SK-N-SH (cell line): ENCODE data around the gene LDLRAP1. TPM values are rescaled to one million over a fixed set of nuclear protein-coding genes. Genes with fewer than 3 reads are reported as not detected.
A peak's percentile ranks its signal among the peaks of the same experiment; 100 is the strongest.

Experiments used
- CTCF ChIA-PET: fragments of 300-600, 350-600 bp; formaldehyde crosslinking; extraction: SDS; loops from one replicate; lab custom pipeline; 2021; lab: Yijun Ruan, JAX
- POLR2A ChIA-PET: fragments of 350-600 bp; sonication (Branson Sonifier 250); formaldehyde crosslinking; extraction: SDS; loops from one replicate; lab custom pipeline; 2020; ENCODE audit warnings: antibody characterized with exemption, inconsistent platforms; lab: Yijun Ruan, JAX
- DNase-seq: peaks from one replicate; pipeline ENCODE4 v3.0.0; 2012
- H2AFZ ChIP-seq: fragments of 200-600 bp; sonication (generic); 2 replicates; pipeline ENCODE4 v1.8.1; 2016; ENCODE audit warnings: antibody characterized with exemption, mild to moderate bottlenecking, low read depth
- H3F3A ChIP-seq: fragments of 200-600 bp; sonication (generic); replicated peaks from 2 replicates; pipeline ENCODE3; 2016; ENCODE audit warnings: antibody characterized with exemption, mild to moderate bottlenecking; ENCODE audit not compliant: insufficient read depth
- H3K27ac ChIP-seq, 2 experiments: fragments of 200-500 bp in 1 of 2; fragments of 200-600 bp in 1 of 2; sonication (Bioruptor generic) in 1 of 2; sonication (generic), shearing (Covaris generic) in 1 of 2; 2 replicates each; pipeline versions ENCODE4 v1.5.1 to v1.6.1; 2014 to 2016; ENCODE audit warnings: low read depth in 2 of 2, inconsistent platforms in 1 of 2, low read length in 1 of 2, mild to moderate bottlenecking in 1 of 2, mixed read lengths in 1 of 2
- H3K27me3 ChIP-seq: fragments of 200-600 bp; sonication (generic), shearing (Covaris generic); 2 replicates; pipeline ENCODE4 v1.6.1; 2016; ENCODE audit warnings: mixed run types; ENCODE audit not compliant: insufficient read depth
- H3K36me3 ChIP-seq, 2 experiments: fragments of 200-500 bp in 1 of 2; fragments of 200-600 bp in 1 of 2; sonication (Bioruptor generic) in 1 of 2; sonication (generic) in 1 of 2; replicated peaks in 1 of 2; 2 replicates each; pipeline versions ENCODE3 to v1.5.1; 2014 to 2016; ENCODE audit warnings: low read length in 1 of 2, mild to moderate bottlenecking in 1 of 2; ENCODE audit not compliant: insufficient read depth in 2 of 2, control insufficient read depth in 1 of 2
- H3K4me1 ChIP-seq, 2 experiments: fragments of 200-500 bp in 1 of 2; fragments of 200-600 bp in 1 of 2; sonication (Bioruptor generic) in 1 of 2; sonication (generic), shearing (Covaris generic) in 1 of 2; 2 replicates each; pipeline versions ENCODE4 v1.5.1 to v1.6.1; 2014 to 2016; ENCODE audit warnings: low read depth in 1 of 2, low read length in 1 of 2, mixed run types in 1 of 2; ENCODE audit not compliant: insufficient read depth in 2 of 2, control insufficient read depth in 1 of 2
- H3K4me2 ChIP-seq: fragments of 200-600 bp; sonication (generic), shearing (Covaris generic); 2 replicates; pipeline ENCODE4 v1.6.1; 2017; ENCODE audit warnings: mixed run types
- H3K4me3 ChIP-seq, 2 experiments: fragments of 200-500 bp in 1 of 2; fragments of 200-600 bp in 1 of 2; sonication (Bioruptor generic) in 1 of 2; sonication (generic), shearing (Covaris generic) in 1 of 2; 2 replicates each; pipeline versions ENCODE4 v1.5.1 to v1.8.1; 2014 to 2016; ENCODE audit warnings: low read depth in 2 of 2, inconsistent platforms in 1 of 2, low read length in 1 of 2, mild to moderate bottlenecking in 1 of 2, mixed read lengths in 1 of 2, moderate library complexity in 1 of 2
- H3K79me2 ChIP-seq: fragments of 200-600 bp; sonication (generic); 2 replicates; pipeline ENCODE4 v1.8.1; 2017; ENCODE audit warnings: mild to moderate bottlenecking; ENCODE audit not compliant: insufficient read depth
- H3K9ac ChIP-seq: fragments of 200-600 bp; sonication (generic); 2 replicates; pipeline ENCODE4 v1.6.1; 2017; ENCODE audit warnings: mixed run types
- H3K9me2 ChIP-seq: fragments of 200-600 bp; sonication (generic); 2 replicates; pipeline ENCODE4 v1.6.1; 2017; ENCODE audit warnings: mixed run types
- H3K9me3 ChIP-seq: fragments of 200-600 bp; sonication (generic); 2 replicates; pipeline ENCODE4 v1.6.1; 2017; ENCODE audit warnings: mixed run types, mild to moderate bottlenecking, moderate library complexity
- H4K20me1 ChIP-seq: fragments of 200-600 bp; sonication (generic); 2 replicates; pipeline ENCODE4 v1.6.1; 2017; ENCODE audit warnings: mild to moderate bottlenecking, mixed run types; ENCODE audit not compliant: insufficient read depth
- ELF1 ChIP-seq: IDR thresholded peaks from 2 replicates; pipeline ENCODE4 v1.4.0; 2012
- EP300 ChIP-seq, 2 experiments: IDR thresholded peaks; 2 replicates each; pipeline versions ENCODE4 v1.4.0 to v1.6.1; 2012; ENCODE audit warnings: borderline replicate concordance in 1 of 2, low read depth in 1 of 2, low read length in 1 of 2
- GABPA ChIP-seq: IDR thresholded peaks from 2 replicates; pipeline ENCODE4 v1.4.0; 2012; ENCODE audit warnings: low read depth, mild to moderate bottlenecking
- GATA2 ChIP-seq: sonication (generic); formaldehyde crosslinking; IDR thresholded peaks from 2 replicates; pipeline ENCODE4 v1.5.0; 2020; ENCODE audit warnings: mild to moderate bottlenecking, missing genetic modification reagents
- MXI1 ChIP-seq: IDR thresholded peaks from 2 replicates; pipeline ENCODE4 v1.6.1; 2012; ENCODE audit warnings: mild to moderate bottlenecking, low read depth, low read length, improper control_type of control experiment
- NRF1 ChIP-seq: IDR thresholded peaks from 2 replicates; pipeline ENCODE4 v1.6.1; 2012; ENCODE audit warnings: low read depth, mild to moderate bottlenecking, low read length
- POLR2AphosphoS5 ChIP-seq: IDR thresholded peaks from 2 replicates; pipeline ENCODE4 v1.6.1; 2012; ENCODE audit warnings: low read depth, low read length
- RAD21 ChIP-seq: IDR thresholded peaks from 2 replicates; pipeline ENCODE4 v1.6.1; 2012; ENCODE audit warnings: mild to moderate bottlenecking, low read length
- RCOR1 ChIP-seq: fragments of 150-350 bp; IDR thresholded peaks from 2 replicates; pipeline ENCODE4 v1.6.1; 2017; ENCODE audit warnings: antibody characterized with exemption, low read length
- RXRA ChIP-seq: IDR thresholded peaks from 2 replicates; pipeline ENCODE4 v1.4.0; 2012; ENCODE audit warnings: low read depth, mild to moderate bottlenecking, borderline replicate concordance
- SMC3 ChIP-seq: IDR thresholded peaks from 2 replicates; pipeline ENCODE4 v1.6.1; 2012; ENCODE audit warnings: low read depth, low read length, improper control_type of control experiment
- TAF1 ChIP-seq: IDR thresholded peaks from 2 replicates; pipeline ENCODE4 v1.6.1; 2012; ENCODE audit warnings: low read depth, mild to moderate bottlenecking, low read length, moderate library complexity, borderline replicate concordance
- TEAD4 ChIP-seq: IDR thresholded peaks from 2 replicates; pipeline ENCODE4 v1.4.0; 2012; ENCODE audit warnings: mild to moderate bottlenecking, borderline replicate concordance; ENCODE audit not compliant: insufficient read depth
- USF2 ChIP-seq: fragments of 150-350 bp; IDR thresholded peaks from 2 replicates; pipeline ENCODE4 v1.6.1; 2017; ENCODE audit warnings: antibody characterized with exemption, low read length, low read depth, borderline replicate concordance
- YY1 ChIP-seq: IDR thresholded peaks from 2 replicates; pipeline ENCODE4 v1.4.0; 2012; ENCODE audit warnings: low read depth, mild to moderate bottlenecking
- ZBTB33 ChIP-seq: IDR thresholded peaks from 2 replicates; pipeline ENCODE4 v1.4.0; 2012; ENCODE audit warnings: low read depth, borderline replicate concordance
- WGBS: methylation state at CpG from one replicate; pipeline ENCODE4 v1.1.6; 2017; ENCODE audit warnings: low lambda C conversion rate; 5-methylcytosine and 5-hydroxymethylcytosine counted together
- polyA plus RNA-seq, 3 experiments: library from polyadenylated mRNA; depleted of rRNA; stranded (reverse); fragments of >200 nt; gene quantifications; 2 replicates each; pipeline ENCODE4 v1.2.3, GENCODE V29; 2012
- TF ChIP-seq, protein P1 (sequence below): IDR thresholded peaks from 2 replicates; pipeline ENCODE4; 2012
- TF ChIP-seq, protein P2 (sequence below): fragments of 200-600 bp; sonication (generic); IDR thresholded peaks from 2 replicates; pipeline ENCODE4 v1.6.1; 2017; ENCODE audit warnings: antibody characterized with exemption, mild to moderate bottlenecking, moderate library complexity
- TF ChIP-seq, protein P3 (sequence below): IDR thresholded peaks from 2 replicates; pipeline ENCODE4 v1.6.1; 2012; ENCODE audit warnings: mild to moderate bottlenecking, low read depth, low read length, moderate library complexity
- TF ChIP-seq, protein P4 (sequence below): IDR thresholded peaks from 2 replicates; pipeline ENCODE4 v1.4.0; 2012; ENCODE audit warnings: low read depth

LDLRAP1 gene
- polyA plus RNA-seq, 1 of the 3 experiments (the other 2 are of a cell fraction), result 19.1 TPM

- Histone ChIP-seq H3K36me3 (no peaks in the 10 kb centered on the region), H3K9me2 (no peaks in the 10 kb centered on the region), H4K20me1 (no peaks in the 10 kb centered on the region), H3K27me3 (peaks cover 29% of the 10 kb centered on the region), H3F3A (peaks cover 5% of the 10 kb centered on the region), H3K9ac (no peak overlapping the region), H3K4me2 (no peak overlapping the region), H3K27ac (no peak overlapping the region), H3K4me1 (peaks cover 0 to 21% of the 10 kb centered on the region in 2 experiments; a peak in 1 of 4 replicates), H3K79me2 (no peaks in the 10 kb centered on the region), H3K4me3 (no peak overlapping the region), H2AFZ (no peak overlapping the region), H3K9me3 (no peaks in the 10 kb centered on the region)
- TF ChIP-seq, protein P1, sequence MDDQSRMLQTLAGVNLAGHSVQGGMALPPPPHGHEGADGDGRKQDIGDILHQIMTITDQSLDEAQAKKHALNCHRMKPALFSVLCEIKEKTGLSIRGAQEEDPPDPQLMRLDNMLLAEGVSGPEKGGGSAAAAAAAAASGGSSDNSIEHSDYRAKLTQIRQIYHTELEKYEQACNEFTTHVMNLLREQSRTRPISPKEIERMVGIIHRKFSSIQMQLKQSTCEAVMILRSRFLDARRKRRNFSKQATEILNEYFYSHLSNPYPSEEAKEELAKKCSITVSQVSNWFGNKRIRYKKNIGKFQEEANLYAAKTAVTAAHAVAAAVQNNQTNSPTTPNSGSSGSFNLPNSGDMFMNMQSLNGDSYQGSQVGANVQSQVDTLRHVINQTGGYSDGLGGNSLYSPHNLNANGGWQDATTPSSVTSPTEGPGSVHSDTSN, result no peak
- no peak for TF ChIP-seq GATA2 (CRISPR knock-in tag)
- TF ChIP-seq RAD21, result no peak
- TF ChIP-seq RXRA, result no peak
- no peak for TF ChIP-seq TEAD4
- TF ChIP-seq, protein P2, sequence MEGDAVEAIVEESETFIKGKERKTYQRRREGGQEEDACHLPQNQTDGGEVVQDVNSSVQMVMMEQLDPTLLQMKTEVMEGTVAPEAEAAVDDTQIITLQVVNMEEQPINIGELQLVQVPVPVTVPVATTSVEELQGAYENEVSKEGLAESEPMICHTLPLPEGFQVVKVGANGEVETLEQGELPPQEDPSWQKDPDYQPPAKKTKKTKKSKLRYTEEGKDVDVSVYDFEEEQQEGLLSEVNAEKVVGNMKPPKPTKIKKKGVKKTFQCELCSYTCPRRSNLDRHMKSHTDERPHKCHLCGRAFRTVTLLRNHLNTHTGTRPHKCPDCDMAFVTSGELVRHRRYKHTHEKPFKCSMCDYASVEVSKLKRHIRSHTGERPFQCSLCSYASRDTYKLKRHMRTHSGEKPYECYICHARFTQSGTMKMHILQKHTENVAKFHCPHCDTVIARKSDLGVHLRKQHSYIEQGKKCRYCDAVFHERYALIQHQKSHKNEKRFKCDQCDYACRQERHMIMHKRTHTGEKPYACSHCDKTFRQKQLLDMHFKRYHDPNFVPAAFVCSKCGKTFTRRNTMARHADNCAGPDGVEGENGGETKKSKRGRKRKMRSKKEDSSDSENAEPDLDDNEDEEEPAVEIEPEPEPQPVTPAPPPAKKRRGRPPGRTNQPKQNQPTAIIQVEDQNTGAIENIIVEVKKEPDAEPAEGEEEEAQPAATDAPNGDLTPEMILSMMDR, result no peak
- no peak for TF ChIP-seq TAF1
- no peak for TF ChIP-seq ELF1
- no peak for TF ChIP-seq POLR2AphosphoS5
- no peak for TF ChIP-seq ZBTB33
- TF ChIP-seq NRF1, result no peak
- no peak for TF ChIP-seq SMC3
- TF ChIP-seq YY1, result no peak
- TF ChIP-seq EP300 (IDR thresholded peaks at IDR 0.05; ENCODE audit: borderline replicate concordance in 1 of 2, low read depth in 1 of 2, low read length in 1 of 2), result no peak
- TF ChIP-seq RCOR1, result no peak
- TF ChIP-seq, protein P3, sequence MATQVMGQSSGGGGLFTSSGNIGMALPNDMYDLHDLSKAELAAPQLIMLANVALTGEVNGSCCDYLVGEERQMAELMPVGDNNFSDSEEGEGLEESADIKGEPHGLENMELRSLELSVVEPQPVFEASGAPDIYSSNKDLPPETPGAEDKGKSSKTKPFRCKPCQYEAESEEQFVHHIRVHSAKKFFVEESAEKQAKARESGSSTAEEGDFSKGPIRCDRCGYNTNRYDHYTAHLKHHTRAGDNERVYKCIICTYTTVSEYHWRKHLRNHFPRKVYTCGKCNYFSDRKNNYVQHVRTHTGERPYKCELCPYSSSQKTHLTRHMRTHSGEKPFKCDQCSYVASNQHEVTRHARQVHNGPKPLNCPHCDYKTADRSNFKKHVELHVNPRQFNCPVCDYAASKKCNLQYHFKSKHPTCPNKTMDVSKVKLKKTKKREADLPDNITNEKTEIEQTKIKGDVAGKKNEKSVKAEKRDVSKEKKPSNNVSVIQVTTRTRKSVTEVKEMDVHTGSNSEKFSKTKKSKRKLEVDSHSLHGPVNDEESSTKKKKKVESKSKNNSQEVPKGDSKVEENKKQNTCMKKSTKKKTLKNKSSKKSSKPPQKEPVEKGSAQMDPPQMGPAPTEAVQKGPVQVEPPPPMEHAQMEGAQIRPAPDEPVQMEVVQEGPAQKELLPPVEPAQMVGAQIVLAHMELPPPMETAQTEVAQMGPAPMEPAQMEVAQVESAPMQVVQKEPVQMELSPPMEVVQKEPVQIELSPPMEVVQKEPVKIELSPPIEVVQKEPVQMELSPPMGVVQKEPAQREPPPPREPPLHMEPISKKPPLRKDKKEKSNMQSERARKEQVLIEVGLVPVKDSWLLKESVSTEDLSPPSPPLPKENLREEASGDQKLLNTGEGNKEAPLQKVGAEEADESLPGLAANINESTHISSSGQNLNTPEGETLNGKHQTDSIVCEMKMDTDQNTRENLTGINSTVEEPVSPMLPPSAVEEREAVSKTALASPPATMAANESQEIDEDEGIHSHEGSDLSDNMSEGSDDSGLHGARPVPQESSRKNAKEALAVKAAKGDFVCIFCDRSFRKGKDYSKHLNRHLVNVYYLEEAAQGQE, result no peak
- TF ChIP-seq, protein P4, sequence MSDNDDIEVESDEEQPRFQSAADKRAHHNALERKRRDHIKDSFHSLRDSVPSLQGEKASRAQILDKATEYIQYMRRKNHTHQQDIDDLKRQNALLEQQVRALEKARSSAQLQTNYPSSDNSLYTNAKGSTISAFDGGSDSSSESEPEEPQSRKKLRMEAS, result no peak
- no peak for TF ChIP-seq MXI1
- TF ChIP-seq USF2, result no peak
- no peak for TF ChIP-seq GABPA
- DNase-seq, result peak; percentile 3
- ChIA-PET CTCF (interaction anchor here (0.7 to 8.1 kb wide), 9 partner anchors 14 to 200 kb away, joined by 3 to 76 read pairs (median 3); no protein-coding TSS in a partner anchor), POLR2A (interaction anchor here (1.6 kb wide), 1 partner anchor 198 kb away, joined by 4 read pairs; no protein-coding TSS in a partner anchor)
- WGBS, result 88% methylated on average over 1 of the region's 1 CpG
These were observed 68.4 kb downstream of the LDLRAP1 start for GRCh38 chr1:25611843-25612242.
